ENCODE measurements around the gene PTPN21. TPM values are rescaled to one million over a fixed set of nuclear protein-coding genes. Genes with fewer than 3 reads are reported as not detected.

PTPN21 gene
- total and polyA plus RNA-seq, 5 donors from 2014 or later, result not detected

- no peak overlapping the region for H3K4me3 Mint-ChIP-seq
- no peaks in the 10 kb centered on the region for H3K36me3 Mint-ChIP-seq
- no peak overlapping the region for H3K27ac ChIP-seq (ENCODE audit: insufficient read depth, low read length, poor library complexity, severe bottlenecking)
- ATAC-seq (ENCODE audit: low read depth in 2 of 2) (no peak), DNase-seq (no peak)
- peaks cover 10% of the 10 kb centered on the region for H3K27me3 ChIP-seq (ENCODE audit: control insufficient read depth, insufficient read depth, low read length)
- H3K27me3 Mint-ChIP-seq, result peaks cover 11% of the 10 kb centered on the region
- H3K4me1 Mint-ChIP-seq, result no peaks in the 10 kb centered on the region
- H3K9me3 Mint-ChIP-seq, result no peaks in the 10 kb centered on the region
- H3K27ac Mint-ChIP-seq, result no peak overlapping the region
- no peaks in the 10 kb centered on the region for H3K9me3 ChIP-seq (ENCODE audit: control insufficient read depth in 2 of 2, low read length in 2 of 2)
- H3K4me3 ChIP-seq (ENCODE audit: low read depth, low read length), result no peak overlapping the region
- no peaks in the 10 kb centered on the region for H3K36me3 ChIP-seq (ENCODE audit: control insufficient read depth, insufficient read depth, low read length)
- H3K4me1 ChIP-seq (ENCODE audit: control insufficient read depth, insufficient read depth, low read length, poor library complexity, severe bottlenecking), result no peaks in the 10 kb centered on the region
These were observed 52.1 kb downstream of the PTPN21 start for GRCh38 chr14:88502740-88503139.

GRCh38 chr14:88500611-88501010 is 54.2 kb downstream of the PTPN21 start:
- Histone ChIP-seq H3K27me3 (ENCODE audit: control insufficient read depth, insufficient read depth, low read length) (peaks cover 10% of the 10 kb centered on the region), H3K36me3 (ENCODE audit: control insufficient read depth, insufficient read depth, low read length) (no peaks in the 10 kb centered on the region), H3K4me1 (ENCODE audit: control insufficient read depth, insufficient read depth, low read length, poor library complexity, severe bottlenecking) (no peaks in the 10 kb centered on the region), H3K27ac (ENCODE audit: insufficient read depth, low read length, poor library complexity, severe bottlenecking) (no peak overlapping the region), H3K9me3 (ENCODE audit: control insufficient read depth in 2 of 2, low read length in 2 of 2) (no peaks in the 10 kb centered on the region), H3K4me3 (ENCODE audit: low read depth, low read length) (no peak overlapping the region)
- no peaks in the 10 kb centered on the region for H3K4me1 Mint-ChIP-seq
- H3K27me3 Mint-ChIP-seq, result peaks cover 11% of the 10 kb centered on the region
- H3K9me3 Mint-ChIP-seq, result no peaks in the 10 kb centered on the region
- ATAC-seq (ENCODE audit: low read depth in 2 of 2) (no peak), DNase-seq (no peak)
- H3K36me3 Mint-ChIP-seq, result no peaks in the 10 kb centered on the region
- H3K27ac Mint-ChIP-seq, result no peak overlapping the region
- no peak overlapping the region for H3K4me3 Mint-ChIP-seq

GRCh38 chr14:88499225-88499624 is 55.6 kb downstream of the PTPN21 start:
- Histone ChIP-seq H3K27ac (ENCODE audit: insufficient read depth, low read length, poor library complexity, severe bottlenecking) (no peak overlapping the region), H3K27me3 (ENCODE audit: control insufficient read depth, insufficient read depth, low read length) (peaks cover 3% of the 10 kb centered on the region), H3K4me3 (ENCODE audit: low read depth, low read length) (no peak overlapping the region), H3K4me1 (ENCODE audit: control insufficient read depth, insufficient read depth, low read length, poor library complexity, severe bottlenecking) (no peaks in the 10 kb centered on the region), H3K36me3 (ENCODE audit: control insufficient read depth, insufficient read depth, low read length) (no peaks in the 10 kb centered on the region), H3K9me3 (ENCODE audit: control insufficient read depth in 2 of 2, low read length in 2 of 2) (no peaks in the 10 kb centered on the region)
- ATAC-seq (ENCODE audit: low read depth in 2 of 2) (no peak), DNase-seq (no peak)
- no peaks in the 10 kb centered on the region for H3K4me1 Mint-ChIP-seq
- no peak overlapping the region for H3K27ac Mint-ChIP-seq
- no peaks in the 10 kb centered on the region for H3K9me3 Mint-ChIP-seq
- H3K27me3 Mint-ChIP-seq, result peaks cover 7% of the 10 kb centered on the region
- H3K36me3 Mint-ChIP-seq, result no peaks in the 10 kb centered on the region
- peak overlapping the region in 1 of 4 donors; percentile 1 for H3K4me3 Mint-ChIP-seq

- DNase-seq (no peak), ATAC-seq (ENCODE audit: low read depth in 2 of 2) (no peak)
- H3K4me1 Mint-ChIP-seq, result peaks cover 0 to 2% (median 0%) of the 10 kb centered on the region in 4 donors
- peaks cover 6% of the 10 kb centered on the region for H3K27me3 Mint-ChIP-seq
- Histone ChIP-seq H3K27me3 (ENCODE audit: control insufficient read depth, insufficient read depth, low read length) (no peaks in the 10 kb centered on the region), H3K36me3 (ENCODE audit: control insufficient read depth, insufficient read depth, low read length) (no peaks in the 10 kb centered on the region), H3K27ac (ENCODE audit: insufficient read depth, low read length, poor library complexity, severe bottlenecking) (no peak overlapping the region), H3K4me1 (ENCODE audit: control insufficient read depth, insufficient read depth, low read length, poor library complexity, severe bottlenecking) (no peaks in the 10 kb centered on the region), H3K9me3 (ENCODE audit: control insufficient read depth in 2 of 2, low read length in 2 of 2) (no peaks in the 10 kb centered on the region), H3K4me3 (ENCODE audit: low read depth, low read length) (no peak overlapping the region)
- H3K4me3 Mint-ChIP-seq, result no peak overlapping the region
- H3K36me3 Mint-ChIP-seq, result no peaks in the 10 kb centered on the region
- no peak overlapping the region for H3K27ac Mint-ChIP-seq
- peaks cover 0 to 1% (median 0%) of the 10 kb centered on the region in 7 donors for H3K9me3 Mint-ChIP-seq
These were observed 58.4 kb downstream of the PTPN21 start for GRCh38 chr14:88496414-88496813.

- Mint-ChIP-seq H3K27me3 (peaks cover 12% of the 10 kb centered on the region), H3K27ac (peak overlapping the region in 1 of 3 donors; percentile 33), H3K4me1 (peaks cover 0 to 2% (median 0%) of the 10 kb centered on the region in 4 donors), H3K4me3 (no peak overlapping the region), H3K36me3 (no peaks in the 10 kb centered on the region), H3K9me3 (peaks cover 0 to 1% (median 0%) of the 10 kb centered on the region in 7 donors)
- DNase-seq (no peak), ATAC-seq (ENCODE audit: low read depth in 2 of 2) (no peak)
- Histone ChIP-seq H3K36me3 (ENCODE audit: control insufficient read depth, insufficient read depth, low read length) (no peaks in the 10 kb centered on the region), H3K27me3 (ENCODE audit: control insufficient read depth, insufficient read depth, low read length) (no peaks in the 10 kb centered on the region), H3K4me3 (ENCODE audit: low read depth, low read length) (no peak overlapping the region), H3K27ac (ENCODE audit: insufficient read depth, low read length, poor library complexity, severe bottlenecking) (no peak overlapping the region), H3K4me1 (ENCODE audit: control insufficient read depth, insufficient read depth, low read length, poor library complexity, severe bottlenecking) (no peaks in the 10 kb centered on the region), H3K9me3 (ENCODE audit: control insufficient read depth in 2 of 2, low read length in 2 of 2) (no peaks in the 10 kb centered on the region)
These were observed 61.2 kb downstream of the PTPN21 start for GRCh38 chr14:88493392-88494185.

GRCh38 chr14:88492272-88493089 is 62.3 kb downstream of the PTPN21 start:
- no peaks in the 10 kb centered on the region for H3K27me3 ChIP-seq (ENCODE audit: control insufficient read depth, insufficient read depth, low read length)
- no peak overlapping the region for H3K4me3 ChIP-seq (ENCODE audit: low read depth, low read length)
- peaks cover 0 to 1% (median 0%) of the 10 kb centered on the region in 7 donors for H3K9me3 Mint-ChIP-seq
- ATAC-seq (ENCODE audit: low read depth in 2 of 2), result peak; percentile 63 to 67
- no peaks in the 10 kb centered on the region for H3K9me3 ChIP-seq (ENCODE audit: control insufficient read depth in 2 of 2, low read length in 2 of 2)
- H3K27ac ChIP-seq (ENCODE audit: insufficient read depth, low read length, poor library complexity, severe bottlenecking), result no peak overlapping the region
- H3K4me3 Mint-ChIP-seq, result no peak overlapping the region
- H3K4me1 ChIP-seq (ENCODE audit: control insufficient read depth, insufficient read depth, low read length, poor library complexity, severe bottlenecking), result no peaks in the 10 kb centered on the region
- DNase-seq, result peak; percentile 6 to 76 (median 54)
- H3K4me1 Mint-ChIP-seq, result peaks cover 0 to 2% (median 0%) of the 10 kb centered on the region in 4 donors
- H3K36me3 ChIP-seq (ENCODE audit: control insufficient read depth, insufficient read depth, low read length), result no peaks in the 10 kb centered on the region
- no peak overlapping the region for H3K27ac Mint-ChIP-seq
- no peaks in the 10 kb centered on the region for H3K36me3 Mint-ChIP-seq
- peaks cover 12% of the 10 kb centered on the region for H3K27me3 Mint-ChIP-seq

GRCh38 chr14:88490168-88490567 is 64.6 kb downstream of the PTPN21 start:
- Mint-ChIP-seq H3K4me1 (peaks cover 0 to 2% (median 0%) of the 10 kb centered on the region in 4 donors), H3K27ac (no peak overlapping the region), H3K36me3 (no peaks in the 10 kb centered on the region), H3K27me3 (peaks cover 12% of the 10 kb centered on the region), H3K9me3 (peaks cover 0 to 1% (median 0%) of the 10 kb centered on the region in 7 donors), H3K4me3 (no peak overlapping the region)
- DNase-seq (no peak), ATAC-seq (ENCODE audit: low read depth in 2 of 2) (no peak)
- H3K27ac ChIP-seq (ENCODE audit: insufficient read depth, low read length, poor library complexity, severe bottlenecking), result no peak overlapping the region
- H3K4me3 ChIP-seq (ENCODE audit: low read depth, low read length), result no peak overlapping the region
- H3K9me3 ChIP-seq (ENCODE audit: control insufficient read depth in 2 of 2, low read length in 2 of 2), result no peaks in the 10 kb centered on the region
- H3K4me1 ChIP-seq (ENCODE audit: control insufficient read depth, insufficient read depth, low read length, poor library complexity, severe bottlenecking), result no peaks in the 10 kb centered on the region
- no peaks in the 10 kb centered on the region for H3K36me3 ChIP-seq (ENCODE audit: control insufficient read depth, insufficient read depth, low read length)
- H3K27me3 ChIP-seq (ENCODE audit: control insufficient read depth, insufficient read depth, low read length), result no peaks in the 10 kb centered on the region
